Memory B cell (primary cell): ENCODE results near the gene FUT7.

Experiments used
- ATAC-seq: fragments of 150-1000 bp; cut with Tn5 transposase; 2 replicates; pipeline ENCODE4 v1.10.0; 2021; ENCODE audit warnings: low read depth, mild to moderate bottlenecking, moderate library complexity
- DNase-seq, 2 donors: peaks; one replicate each; pipeline ENCODE4 v3.0.0; 2022; ENCODE audit warnings: low spot score in 2 of 2
- H3K27ac Mint-ChIP-seq: one replicate; pipeline ENCODE4 v1.8.0; 2022; ENCODE audit warnings: mild to moderate bottlenecking, moderate library complexity, mixed read lengths
- H3K27me3 Mint-ChIP-seq: one replicate; pipeline ENCODE4 v1.8.0; 2022; ENCODE audit warnings: mixed read lengths
- H3K36me3 Mint-ChIP-seq: one replicate; pipeline ENCODE4 v1.8.0; 2022; ENCODE audit warnings: mild to moderate bottlenecking, mixed read lengths
- H3K4me1 Mint-ChIP-seq: one replicate; pipeline ENCODE4 v1.8.0; 2022; ENCODE audit warnings: mixed read lengths
- H3K4me3 Mint-ChIP-seq: one replicate; pipeline ENCODE4 v1.8.0; 2022; ENCODE audit warnings: mild to moderate bottlenecking, moderate library complexity, mixed read lengths
- H3K9me3 Mint-ChIP-seq: one replicate; pipeline ENCODE4 v1.8.0; 2022; ENCODE audit warnings: mixed read lengths

Gene FUT7

DNA sequence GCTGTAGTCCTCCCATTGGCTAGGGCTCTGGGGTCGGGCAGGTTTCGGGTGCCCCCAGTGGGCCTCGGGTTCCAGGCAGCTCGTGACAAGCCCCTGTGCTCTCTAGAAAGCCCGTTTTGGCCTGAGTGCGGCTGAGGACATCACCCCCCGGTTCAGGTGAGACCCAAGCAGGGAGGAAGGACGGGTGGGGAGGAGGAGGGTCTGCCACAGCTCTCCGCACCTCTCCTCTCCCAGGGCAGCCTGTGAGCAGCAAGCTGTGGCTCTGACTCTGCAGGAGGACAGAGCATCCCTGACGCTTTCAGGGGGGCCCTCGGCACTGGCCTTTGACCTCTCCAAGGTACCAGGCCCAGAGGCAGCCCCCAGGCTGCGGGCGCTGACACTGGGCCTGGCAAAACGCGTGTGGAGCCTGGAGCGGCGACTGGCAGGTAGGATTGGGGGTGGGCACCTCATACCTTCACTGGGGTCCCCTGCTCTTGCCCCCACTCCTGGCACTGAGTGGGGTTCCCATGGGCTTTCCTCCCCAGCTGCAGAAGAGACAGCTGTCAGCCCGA is 39.0 kb downstream of the FUT7 start:
- ATAC-seq: no peak
- DNase-seq: no peak
- H3K4me3 Mint-ChIP-seq: peak overlapping the region; percentile 89
- H3K9me3 Mint-ChIP-seq: no peaks in the 10 kb centered on the region
- peaks cover 1% of the 10 kb centered on the region for H3K27me3 Mint-ChIP-seq
- peaks cover 15% of the 10 kb centered on the region for H3K4me1 Mint-ChIP-seq
- no peaks in the 10 kb centered on the region for H3K36me3 Mint-ChIP-seq
- peak overlapping the region; percentile 90 for H3K27ac Mint-ChIP-seq

DNA sequence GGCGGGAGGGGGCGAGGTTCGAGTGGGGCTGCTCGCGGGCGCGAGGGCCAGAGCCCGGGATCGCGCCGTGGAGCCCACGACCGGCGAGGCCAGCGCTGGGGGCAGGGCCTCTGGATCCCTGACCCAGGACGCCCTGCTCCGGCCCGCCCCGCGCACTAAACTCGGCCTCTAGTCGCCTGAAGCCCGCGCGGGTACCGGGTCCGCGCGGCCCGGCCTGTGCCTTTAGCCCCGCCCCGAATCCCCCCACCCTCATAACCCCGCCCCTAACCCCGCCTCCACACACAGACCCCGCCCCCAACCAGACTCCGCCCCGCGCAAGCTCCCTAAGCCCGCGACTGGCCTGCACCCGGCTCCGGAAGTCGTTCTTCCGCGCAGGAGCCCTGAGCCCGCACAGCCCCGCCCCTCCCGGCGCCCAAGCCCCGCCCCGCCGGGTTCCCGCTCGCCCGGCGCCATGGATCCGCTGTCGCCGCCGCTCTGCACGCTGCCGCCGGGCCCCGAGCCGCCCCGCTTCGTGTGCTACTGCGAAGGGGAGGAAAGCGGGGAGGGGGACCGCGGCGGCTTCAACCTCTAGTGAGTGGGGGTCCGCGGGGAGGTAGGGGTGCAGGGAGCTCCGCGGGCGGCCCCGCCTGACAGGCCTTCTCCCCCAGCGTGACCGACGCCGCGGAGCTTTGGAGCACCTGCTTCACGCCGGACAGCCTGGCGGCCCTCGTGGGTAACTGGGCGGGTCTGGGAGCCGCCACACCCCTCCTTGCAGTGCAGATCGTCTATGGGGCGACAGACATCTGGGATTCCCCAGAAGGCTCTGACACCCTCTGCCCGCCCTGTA is 39.7 kb downstream of the FUT7 start, which contains the start of gene PAXX:
TSS of gene PAXX (plus strand) at position 430 of the 826 bp plus-strand sequence. CDS start at position 452, 22 bp downstream.
- DNase-seq (peak; percentile 86 to 92), ATAC-seq (peak; percentile 83)
- H3K36me3 Mint-ChIP-seq: no peaks in the 10 kb centered on the region
- peaks cover 5% of the 10 kb centered on the region for H3K27me3 Mint-ChIP-seq
- H3K4me3 Mint-ChIP-seq: peak within 1 kb of the TSS; percentile 89
- no peaks in the 10 kb centered on the region for H3K9me3 Mint-ChIP-seq
- peaks cover 10% of the 10 kb centered on the region for H3K4me1 Mint-ChIP-seq
- peak within 1 kb of the TSS; percentile 90 for H3K27ac Mint-ChIP-seq

DNA sequence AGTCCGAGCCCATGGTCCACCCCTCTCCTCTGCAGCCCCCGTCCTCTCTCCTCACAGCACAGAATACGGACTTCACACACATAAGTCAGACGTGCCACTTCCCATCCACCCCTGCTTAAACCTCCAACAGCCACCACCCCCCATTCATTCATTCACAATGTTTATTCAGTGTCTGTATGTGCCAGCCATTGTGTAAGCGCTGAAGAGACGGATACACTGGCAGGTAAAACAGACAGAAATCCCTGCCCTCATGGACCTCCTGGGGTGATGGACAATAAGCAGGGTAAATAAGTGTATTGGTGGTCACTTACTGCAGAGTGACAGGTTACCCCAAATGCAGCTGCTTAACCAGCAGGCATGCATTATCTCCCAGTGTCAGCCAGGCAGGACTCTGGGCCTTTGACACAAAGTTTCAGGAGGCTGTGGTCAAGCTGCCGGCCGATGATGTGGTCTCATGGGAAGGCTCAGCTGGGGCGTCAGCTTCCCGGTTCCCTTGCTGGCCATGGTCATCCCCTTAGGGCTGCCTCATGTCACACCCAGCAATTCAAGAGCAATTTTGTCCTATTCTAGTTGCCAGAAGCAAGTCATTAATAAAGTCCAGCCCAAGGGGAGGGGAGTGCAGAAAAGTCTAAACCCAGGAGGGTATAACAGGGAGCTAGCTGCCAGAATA is 41.5 kb downstream of the FUT7 start:
- H3K9me3 Mint-ChIP-seq: no peaks in the 10 kb centered on the region
- no peaks in the 10 kb centered on the region for H3K36me3 Mint-ChIP-seq
- peak overlapping the region; percentile 53 for H3K4me3 Mint-ChIP-seq
- H3K27ac Mint-ChIP-seq: no peak overlapping the region
- H3K4me1 Mint-ChIP-seq: peaks cover 7% of the 10 kb centered on the region
- ATAC-seq (no peak), DNase-seq (no peak)
- H3K27me3 Mint-ChIP-seq: peaks cover 9% of the 10 kb centered on the region

DNA sequence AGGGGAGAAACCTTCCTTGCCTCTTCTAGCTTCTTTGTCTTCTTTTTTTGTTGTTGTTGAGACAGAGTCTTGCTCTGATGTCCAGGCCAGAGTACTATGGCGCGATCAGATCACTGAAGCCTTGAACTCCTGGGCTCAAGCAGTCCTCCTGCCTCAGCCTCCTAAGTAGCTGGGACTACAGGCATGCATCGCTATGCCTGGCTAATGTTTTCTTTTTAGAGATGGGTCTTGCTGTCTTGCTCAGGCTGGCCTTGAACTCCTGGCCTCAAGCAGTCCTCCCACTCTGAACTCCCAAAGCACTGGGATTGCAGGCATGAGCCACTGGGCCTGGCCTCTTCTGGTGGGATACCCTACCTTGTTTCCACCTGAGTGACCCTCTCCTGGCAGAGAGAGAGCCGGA is 43.0 kb downstream of the FUT7 start:
- ATAC-seq (no peak), DNase-seq (no peak)
- Mint-ChIP-seq H3K4me3 (no peak overlapping the region), H3K36me3 (peaks cover under 1% of the 10 kb centered on the region), H3K27me3 (peaks cover 12% of the 10 kb centered on the region), H3K9me3 (no peaks in the 10 kb centered on the region), H3K4me1 (peaks cover 10% of the 10 kb centered on the region), H3K27ac (no peak overlapping the region)

DNA sequence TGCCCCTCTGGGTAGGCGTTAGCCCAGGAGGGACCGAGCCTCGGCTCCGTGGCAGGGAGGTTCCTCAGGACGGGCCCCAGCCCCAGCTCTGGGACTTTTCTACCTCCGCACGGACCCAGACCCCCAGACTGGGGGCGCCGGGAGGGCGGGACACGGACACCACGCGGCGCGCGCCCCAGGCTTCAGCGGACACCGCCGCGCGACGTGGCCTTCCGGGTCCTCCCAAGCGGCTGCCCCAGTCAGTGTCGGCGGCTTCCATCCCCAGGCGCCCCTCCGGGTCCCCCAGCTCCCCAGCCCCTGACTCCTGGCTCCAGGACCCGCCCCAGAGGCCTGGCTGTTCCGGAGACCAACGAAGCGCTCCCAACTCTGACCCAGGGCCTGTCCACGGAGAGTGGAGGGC is 46.0 kb downstream of the FUT7 start:
- ATAC-seq: no peak
- no peak overlapping the region for H3K4me3 Mint-ChIP-seq
- no peaks in the 10 kb centered on the region for H3K9me3 Mint-ChIP-seq
- H3K36me3 Mint-ChIP-seq: peaks cover 2% of the 10 kb centered on the region
- H3K4me1 Mint-ChIP-seq: peaks cover 6% of the 10 kb centered on the region
- no peak overlapping the region for H3K27ac Mint-ChIP-seq
- peaks cover 16% of the 10 kb centered on the region for H3K27me3 Mint-ChIP-seq
- DNase-seq: no peak

DNA sequence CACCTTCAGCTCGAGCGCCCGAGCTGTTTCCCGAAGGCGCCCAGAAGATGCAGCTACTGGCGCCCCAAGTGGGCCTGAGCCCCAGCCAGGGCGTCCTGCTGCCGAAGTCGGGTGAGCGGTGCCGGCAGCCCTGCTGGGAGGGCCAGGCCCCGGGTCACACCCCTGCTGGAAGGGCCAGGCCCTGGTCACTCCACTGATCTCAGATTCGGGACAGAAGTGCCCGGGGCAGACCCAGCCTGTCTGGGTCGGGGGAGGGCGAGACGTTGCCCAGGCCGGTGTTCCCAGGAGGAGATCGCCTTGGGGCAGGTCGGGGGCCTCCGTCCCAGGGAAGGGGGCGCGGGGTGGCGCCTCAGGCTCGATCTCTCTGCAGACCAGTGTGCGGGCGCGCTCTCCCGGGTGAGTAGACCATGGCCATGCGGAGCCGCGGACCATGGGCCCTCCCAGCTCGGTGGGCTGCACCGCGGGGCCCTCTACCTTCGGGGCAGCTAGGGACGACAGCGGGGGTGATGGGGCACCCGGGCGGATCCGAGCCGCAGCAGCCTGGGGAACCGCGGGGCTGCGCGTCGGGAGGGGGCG is 46.8 kb downstream of the FUT7 start:
- Mint-ChIP-seq H3K9me3 (no peaks in the 10 kb centered on the region), H3K27me3 (peaks cover 20% of the 10 kb centered on the region), H3K4me3 (no peak overlapping the region), H3K4me1 (peaks cover 4% of the 10 kb centered on the region), H3K27ac (no peak overlapping the region), H3K36me3 (peaks cover 2% of the 10 kb centered on the region)
- peak; percentile 22 for ATAC-seq
- no peak for DNase-seq

DNA sequence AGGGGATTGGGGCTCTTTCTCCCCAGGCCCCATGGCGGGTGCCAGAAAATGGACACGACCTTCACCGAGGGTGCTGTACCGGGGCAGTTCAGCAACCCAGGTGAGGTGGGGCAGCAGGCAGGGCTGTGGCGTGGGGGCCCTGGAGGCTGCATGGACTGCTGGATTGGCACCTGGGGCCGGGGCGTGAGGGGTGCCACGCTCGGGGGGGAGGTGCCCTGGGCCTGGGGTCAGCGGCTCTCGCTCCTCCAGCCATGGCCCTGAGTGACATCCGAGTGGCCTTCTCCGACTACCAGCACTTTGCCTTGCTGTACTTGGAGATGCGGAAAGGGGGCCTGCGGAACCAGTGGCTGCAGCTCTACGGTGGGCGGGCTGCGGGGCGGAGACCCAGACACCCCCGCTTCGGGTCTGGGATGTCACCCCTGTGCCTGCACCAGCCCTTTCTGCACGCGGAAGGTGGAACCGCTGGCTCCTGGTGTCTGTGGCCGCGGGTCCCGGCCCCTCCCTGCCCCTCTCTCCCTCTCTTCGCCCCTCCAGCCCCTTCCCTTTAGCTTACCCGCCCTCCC is 47.3 kb downstream of the FUT7 start:
- Mint-ChIP-seq H3K36me3 (peaks cover 2% of the 10 kb centered on the region), H3K4me3 (no peak overlapping the region)

DNA sequence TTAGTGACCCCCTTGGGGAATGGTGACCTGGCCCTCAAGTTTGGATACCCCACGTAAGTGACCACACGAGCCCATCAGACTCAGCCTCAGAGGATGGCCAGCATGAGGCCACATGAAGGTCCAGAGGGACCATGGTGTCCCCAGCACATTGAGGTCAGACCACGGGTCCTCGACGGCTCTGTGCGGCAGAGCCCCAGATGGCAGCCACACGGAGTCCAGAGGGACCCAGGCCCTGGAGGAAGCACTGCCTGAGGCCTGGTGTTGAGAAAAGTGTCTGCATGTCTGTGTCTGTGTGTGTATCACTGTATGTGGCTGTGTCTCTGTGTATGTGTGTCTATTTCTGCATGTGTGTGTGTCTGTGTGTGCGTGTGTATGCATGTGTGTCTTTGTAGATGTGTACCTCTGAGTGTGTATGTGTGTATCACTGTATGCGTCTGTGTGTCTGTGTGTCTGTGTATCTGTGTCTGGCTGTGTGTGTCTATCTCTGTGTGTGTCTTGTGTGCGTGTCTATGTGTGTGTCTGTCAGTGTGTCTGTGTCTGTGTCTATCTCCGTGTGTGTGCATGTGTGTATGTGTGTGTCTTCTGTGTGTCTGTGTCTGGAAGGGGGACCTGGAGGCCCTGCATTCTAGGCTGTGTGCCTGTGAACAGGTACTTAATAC is 48.1 kb downstream of the FUT7 start:
- H3K4me3 Mint-ChIP-seq: no peak overlapping the region
- H3K27ac Mint-ChIP-seq: no peak overlapping the region
- ATAC-seq (no peak), DNase-seq (no peak)
- peaks cover 20% of the 10 kb centered on the region for H3K27me3 Mint-ChIP-seq
- H3K4me1 Mint-ChIP-seq: peaks cover 4% of the 10 kb centered on the region
- peaks cover 2% of the 10 kb centered on the region for H3K36me3 Mint-ChIP-seq
- H3K9me3 Mint-ChIP-seq: no peaks in the 10 kb centered on the region

More for the DNA sequence above, 47.3 kb downstream of the FUT7 start:
- DNase-seq (no peak), ATAC-seq (no peak)
- peaks cover 20% of the 10 kb centered on the region for H3K27me3 Mint-ChIP-seq
- peaks cover 4% of the 10 kb centered on the region for H3K4me1 Mint-ChIP-seq
- no peak overlapping the region for H3K27ac Mint-ChIP-seq
- no peaks in the 10 kb centered on the region for H3K9me3 Mint-ChIP-seq

DNA sequence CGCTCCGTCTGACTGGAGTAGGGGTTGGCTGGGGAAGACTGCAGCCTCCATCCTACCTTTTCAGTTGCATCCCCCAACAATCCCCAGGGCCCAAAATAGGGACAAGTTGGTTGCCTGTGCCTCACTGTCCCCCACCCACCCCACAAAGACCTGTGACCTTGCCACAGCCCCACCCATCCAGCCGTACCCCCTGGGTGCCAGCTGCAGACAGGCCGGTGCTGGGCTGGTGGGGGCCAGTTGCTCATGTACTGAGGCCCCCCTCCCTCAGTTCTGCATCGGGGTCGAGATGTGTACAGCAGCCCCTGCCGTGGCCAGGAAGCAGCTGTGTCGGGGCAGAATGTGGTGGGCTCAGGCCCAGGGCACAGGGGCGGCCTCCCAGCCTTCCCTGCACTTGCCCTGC is 48.7 kb downstream of the FUT7 start:
- H3K27me3 Mint-ChIP-seq: peaks cover 20% of the 10 kb centered on the region
- H3K4me3 Mint-ChIP-seq: no peak overlapping the region
- ATAC-seq (no peak), DNase-seq (no peak)
- peaks cover 4% of the 10 kb centered on the region for H3K4me1 Mint-ChIP-seq
- no peak overlapping the region for H3K27ac Mint-ChIP-seq
- H3K36me3 Mint-ChIP-seq: peaks cover 2% of the 10 kb centered on the region
- no peaks in the 10 kb centered on the region for H3K9me3 Mint-ChIP-seq

DNA sequence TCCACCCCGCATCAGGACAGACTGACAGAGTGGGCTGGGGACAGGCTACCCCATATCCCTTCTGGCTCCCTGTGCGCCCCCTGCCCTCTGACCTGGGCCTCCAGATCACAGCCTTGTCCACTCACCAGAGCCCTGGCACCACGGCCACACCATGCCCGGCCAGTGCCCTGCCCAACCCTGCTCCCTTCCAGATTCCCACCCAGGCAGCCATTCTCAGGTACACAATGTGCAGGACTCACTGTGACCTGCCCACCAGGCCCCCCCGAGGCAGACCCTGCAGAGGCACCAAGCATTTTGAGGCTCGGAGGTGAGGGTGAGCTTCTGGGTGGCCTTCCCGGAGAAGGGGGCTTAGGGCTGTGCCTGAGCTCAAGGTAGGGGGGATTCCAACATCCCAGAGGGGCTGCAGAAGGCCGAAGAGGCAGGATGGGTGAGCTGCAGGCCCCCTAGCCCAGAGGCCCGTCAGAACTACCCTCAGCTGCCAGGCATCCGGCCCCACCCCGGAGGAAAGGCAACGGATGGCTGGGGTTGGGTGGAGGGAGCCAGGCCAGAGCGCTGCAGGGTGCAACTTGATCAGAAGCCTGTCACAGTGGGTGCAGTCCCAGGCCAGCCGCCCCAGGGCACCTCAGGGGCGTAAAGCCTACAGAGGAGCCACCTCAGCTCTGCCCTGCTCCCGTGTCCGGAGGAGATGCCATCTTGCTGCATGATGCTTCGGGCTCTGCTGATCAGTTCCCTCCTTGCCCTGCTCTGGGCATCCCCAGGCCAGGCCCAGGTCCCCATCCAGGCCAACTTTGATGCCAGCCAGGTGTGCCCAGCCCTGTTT is 49.4 kb downstream of the FUT7 start, which contains the start of gene LCNL1:
TSS of gene LCNL1 (plus strand) at position 762 of the 820 bp plus-strand sequence. CDS start 594 bp downstream, outside the sequence.
- H3K9me3 Mint-ChIP-seq: no peaks in the 10 kb centered on the region
- H3K27ac Mint-ChIP-seq: no peak within 1 kb of the TSS
- ATAC-seq (no peak), DNase-seq (no peak)
- H3K4me3 Mint-ChIP-seq: no peak within 1 kb of the TSS
- peaks cover 2% of the 10 kb centered on the region for H3K36me3 Mint-ChIP-seq
- H3K4me1 Mint-ChIP-seq: peaks cover 4% of the 10 kb centered on the region
- peaks cover 17% of the 10 kb centered on the region for H3K27me3 Mint-ChIP-seq

DNA sequence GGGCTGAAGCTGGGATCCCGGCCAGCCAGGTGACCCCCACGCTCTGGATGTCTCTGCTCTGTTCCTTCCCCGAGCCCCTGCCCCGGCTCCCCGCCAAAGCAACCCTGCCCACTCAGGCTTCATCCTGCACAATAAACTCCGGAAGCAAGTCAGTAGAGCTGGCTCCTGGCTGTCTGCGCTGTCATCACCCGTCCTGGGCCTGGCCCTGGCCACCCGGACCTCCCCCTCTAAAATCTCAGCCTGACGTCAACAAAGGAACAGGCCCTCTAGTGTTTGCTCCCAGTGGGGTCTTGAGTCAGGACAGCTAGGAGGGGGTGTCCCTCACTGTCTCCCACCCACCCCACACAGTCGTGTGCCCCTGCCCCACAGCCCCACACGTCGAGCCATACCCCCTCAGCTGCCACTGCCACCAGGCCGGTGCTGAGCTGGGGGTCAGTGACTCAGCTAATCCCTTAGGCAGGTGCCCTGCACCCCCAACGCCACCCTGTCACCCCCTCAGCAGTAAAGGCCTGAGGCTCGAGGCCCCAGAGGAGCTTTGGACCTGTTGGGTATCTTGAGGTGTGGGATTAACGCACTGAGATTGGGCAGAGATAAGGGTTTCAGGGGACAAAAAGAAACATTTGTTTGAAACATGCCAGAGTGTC is 50.2 kb downstream of the FUT7 start:
- H3K36me3 Mint-ChIP-seq: peaks cover 2% of the 10 kb centered on the region
- no peak overlapping the region for H3K27ac Mint-ChIP-seq
- DNase-seq (no peak), ATAC-seq (no peak)
- H3K4me1 Mint-ChIP-seq: peaks cover 4% of the 10 kb centered on the region
- H3K4me3 Mint-ChIP-seq: no peak overlapping the region
- H3K9me3 Mint-ChIP-seq: no peaks in the 10 kb centered on the region
- H3K27me3 Mint-ChIP-seq: peaks cover 16% of the 10 kb centered on the region

DNA sequence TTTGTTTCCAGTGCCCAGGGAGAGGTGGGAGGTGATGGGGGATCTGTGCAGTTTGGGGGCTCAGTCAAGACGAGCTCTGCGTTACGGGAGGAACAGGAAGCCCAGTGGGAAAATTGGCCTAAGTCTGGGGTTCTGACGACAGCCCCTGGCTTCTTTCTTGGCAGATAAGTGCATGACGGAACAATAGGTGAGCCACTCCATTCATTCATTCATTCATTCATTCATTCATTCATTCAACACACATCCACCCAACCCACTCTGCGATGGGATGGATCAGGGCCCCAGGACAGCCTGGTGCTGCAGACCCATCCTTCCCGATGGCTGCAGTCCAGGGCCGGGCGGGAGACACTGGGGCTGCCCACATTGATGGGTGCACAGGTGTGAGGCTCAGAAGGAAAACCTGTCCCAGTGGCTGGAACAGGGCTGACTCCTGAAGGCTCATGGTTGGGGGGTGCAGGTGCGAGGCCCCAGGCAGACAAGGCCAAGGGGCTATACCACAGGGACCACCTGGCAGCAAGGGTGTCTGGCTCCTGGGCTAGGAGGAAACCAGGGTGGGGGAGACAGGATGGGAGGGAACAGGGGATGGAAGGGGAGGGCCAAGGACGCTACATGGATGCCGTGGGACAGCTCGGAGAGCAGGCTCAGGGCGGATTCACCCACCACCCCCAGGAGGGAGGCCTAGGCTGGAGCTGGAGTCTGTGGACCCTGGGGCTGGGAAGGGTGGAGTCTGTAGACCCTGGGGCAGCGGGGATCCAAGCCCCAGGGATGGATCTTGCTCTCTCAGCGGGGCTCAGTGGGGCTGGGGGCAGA is 51.0 kb downstream of the FUT7 start:
- no peak for DNase-seq

More for the DNA sequence above, 51.0 kb downstream of the FUT7 start:
- H3K9me3 Mint-ChIP-seq: no peaks in the 10 kb centered on the region
- H3K36me3 Mint-ChIP-seq: peaks cover 2% of the 10 kb centered on the region
- H3K4me3 Mint-ChIP-seq: no peak overlapping the region
- H3K27ac Mint-ChIP-seq: no peak overlapping the region
- ATAC-seq: no peak
- peaks cover 16% of the 10 kb centered on the region for H3K27me3 Mint-ChIP-seq
- H3K4me1 Mint-ChIP-seq: peaks cover 4% of the 10 kb centered on the region
